CD4-positive, alpha-beta T cell treated with Interferon gamma for 1 hour (primary cell): ENCODE data around the gene GNA12.
A peak's percentile ranks its signal among the peaks of the same experiment; 100 is the strongest.
"Not testable (repeated sequence)": the region's sequence is repeated elsewhere in the genome, so short reads cannot be mapped to it uniquely, and the experiment has no call there.

Experiments
- DNase-seq: peaks from one replicate; pipeline ENCODE4 v3.0.0-alpha.2; 2020

Gene GNA12

GRCh38 chr7:2709553-2710285 is 134.4 kb downstream of the GNA12 start:
- DNase-seq, result peak; percentile 76

GRCh38 chr7:2708547-2709310 is 135.4 kb downstream of the GNA12 start:
- no peak for DNase-seq

GRCh38 chr7:2708041-2708440 is 136.1 kb downstream of the GNA12 start:
- no peak for DNase-seq

GRCh38 chr7:2707481-2707880 is 136.6 kb downstream of the GNA12 start:
- no peak for DNase-seq

GRCh38 chr7:2706685-2707126 is 137.4 kb downstream of the GNA12 start:
- no peak for DNase-seq

GRCh38 chr7:2705371-2706096 is 138.6 kb downstream of the GNA12 start:
- DNase-seq, result no peak

- DNase-seq, result no peak
Observed at GRCh38 chr7:2702594-2702957, 141.5 kb downstream of the GNA12 start.

- DNase-seq, result no peak
Observed at GRCh38 chr7:2701832-2702593, 142.1 kb downstream of the GNA12 start.

GRCh38 chr7:2701424-2701823 is 142.7 kb downstream of the GNA12 start:
- DNase-seq, result no peak

- no peak for DNase-seq
Observed at GRCh38 chr7:2700141-2700850, 143.8 kb downstream of the GNA12 start.

- no peak for DNase-seq
Observed at GRCh38 chr7:2699289-2699620, 144.9 kb downstream of the GNA12 start.

GRCh38 chr7:2698581-2699288 is 145.4 kb downstream of the GNA12 start:
- peak; percentile 57 for DNase-seq

GRCh38 chr7:2694122-2694436 is 150.0 kb downstream of the GNA12 start:
- DNase-seq, result not testable (repeated sequence)

- peak; percentile 55 for DNase-seq
Observed at GRCh38 chr7:2693420-2694121, 150.5 kb downstream of the GNA12 start.

- DNase-seq, result no peak
Observed at GRCh38 chr7:2692543-2692942, 151.6 kb downstream of the GNA12 start.

GRCh38 chr7:2691932-2692439 is 152.1 kb downstream of the GNA12 start:
- not testable (repeated sequence) for DNase-seq

GRCh38 chr7:2691011-2691707 is 152.9 kb downstream of the GNA12 start:
- DNase-seq, result no peak

- DNase-seq, result no peak
Observed at GRCh38 chr7:2689951-2690705, 154.0 kb downstream of the GNA12 start.

GRCh38 chr7:2689343-2689847 is 154.7 kb downstream of the GNA12 start:
- DNase-seq, result no peak
